Raji (cell line): ENCODE results near the gene ASPG.

Experiments
- POLR2A ChIP-seq: IDR thresholded peaks from 2 replicates; pipeline ENCODE4 v1.6.1; 2011; ENCODE audit warnings: low read depth, low read length, control low read depth; ENCODE audit not compliant: insufficient read depth

The ASPG gene

DNA sequence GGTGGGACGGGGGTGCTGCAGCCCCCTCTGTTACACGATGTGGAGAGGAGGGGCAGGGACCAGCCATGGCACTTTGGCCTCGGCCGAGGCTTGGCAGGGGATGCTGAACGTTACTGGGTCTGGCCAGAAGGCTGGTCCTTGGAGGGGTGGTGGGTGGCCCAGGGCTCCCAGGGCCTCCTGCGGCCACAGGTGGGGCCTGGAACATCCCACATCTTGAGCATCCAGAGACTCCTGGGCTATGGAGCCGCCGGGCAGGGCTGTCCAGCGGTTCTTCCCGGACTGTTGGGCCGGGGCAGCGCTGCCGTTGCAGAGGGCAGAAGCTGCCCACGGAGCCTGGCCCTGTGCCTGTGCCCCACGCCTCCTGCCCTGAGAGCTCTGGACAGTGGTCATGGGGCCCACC, 68.7 kb downstream of the ASPG start:
- TF ChIP-seq POLR2A, result no peak

DNA sequence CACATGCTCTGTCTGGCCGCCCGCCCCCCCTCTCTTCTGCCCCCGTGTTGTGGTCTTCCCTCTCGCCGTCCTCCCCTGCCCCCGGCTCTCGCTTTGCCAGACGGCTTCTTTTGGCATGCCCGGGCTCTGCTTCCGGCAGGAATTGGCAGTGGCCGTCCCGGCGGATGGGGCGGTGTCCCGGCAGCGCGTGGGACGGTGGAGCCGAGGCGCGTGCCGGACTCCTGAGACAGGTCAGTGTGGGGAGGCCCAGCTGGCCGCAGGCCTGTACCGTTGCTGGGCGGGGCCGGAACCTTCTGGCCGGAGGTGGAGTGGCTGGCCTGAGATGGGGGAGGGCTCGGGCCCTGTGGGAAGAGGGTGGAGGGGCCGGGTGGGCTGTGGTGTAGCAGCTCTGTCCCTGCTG, 70.0 kb downstream of the ASPG start:
- TF ChIP-seq POLR2A, result no peak

DNA sequence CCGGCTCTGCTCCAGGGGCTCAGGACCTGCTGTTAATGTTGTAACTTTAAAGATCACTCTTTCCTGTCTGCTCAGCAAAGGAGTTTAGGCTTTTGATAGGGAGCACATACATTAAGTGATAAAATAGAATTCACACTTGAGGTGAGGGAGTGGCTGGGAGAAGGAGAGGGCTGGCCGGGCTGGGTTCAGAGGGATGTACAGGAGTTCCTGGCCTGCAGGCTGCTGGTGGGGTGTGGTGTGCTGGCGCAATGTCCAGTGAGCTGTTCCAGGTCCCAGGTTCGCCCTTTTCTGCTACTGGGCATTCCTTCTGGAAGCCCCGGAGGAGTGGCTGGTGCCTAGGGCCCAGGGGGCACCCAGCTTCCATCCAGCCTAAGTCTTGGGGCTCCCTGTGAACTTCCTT, 70.6 kb downstream of the ASPG start:
- TF ChIP-seq POLR2A, result no peak

DNA sequence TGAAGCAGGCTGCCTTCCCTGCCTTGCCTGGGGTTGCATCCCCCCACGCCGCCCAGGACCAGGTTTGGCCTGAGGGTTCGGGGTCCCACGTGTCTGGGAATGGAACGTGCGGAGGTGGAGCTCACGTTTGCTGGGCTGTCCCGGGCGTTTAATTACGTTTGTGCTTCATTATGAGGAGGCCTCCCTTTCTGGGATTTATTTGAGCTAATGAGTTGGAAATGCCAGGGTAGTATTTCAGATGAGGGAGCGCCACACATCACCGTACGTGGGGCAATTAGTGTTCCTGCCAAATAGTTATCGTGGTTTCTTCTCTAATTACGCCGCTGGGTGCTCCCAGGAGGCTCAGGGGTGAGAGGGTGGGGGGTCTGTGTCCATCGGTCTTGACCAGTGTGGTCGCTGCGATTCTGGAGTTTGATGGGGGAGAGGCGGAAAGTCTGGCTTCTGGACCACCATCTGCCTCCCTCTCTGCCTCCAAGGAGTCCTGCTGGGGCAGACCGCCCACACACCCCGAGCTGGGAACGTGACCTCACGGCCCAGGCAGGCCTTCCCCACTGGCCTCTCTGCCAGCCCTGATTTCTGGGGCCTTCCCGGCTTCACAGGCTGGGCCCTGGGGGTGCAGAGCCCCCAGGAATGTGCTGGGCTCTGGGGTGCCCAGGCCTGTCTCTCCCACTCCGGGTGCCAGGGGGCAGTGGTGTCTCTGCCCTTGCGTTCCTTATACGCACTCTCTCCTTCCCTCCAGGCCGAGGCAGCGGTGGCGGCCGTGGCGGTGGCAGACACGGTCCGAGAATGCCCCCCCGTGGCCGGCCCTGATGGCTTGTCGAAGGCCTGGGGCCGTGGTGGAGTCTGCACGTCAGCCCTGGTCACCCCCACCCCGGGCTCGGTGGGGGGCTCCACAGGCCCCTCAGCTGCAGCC, 71.8 kb downstream of the ASPG start:
- TF ChIP-seq POLR2A, result no peak

DNA sequence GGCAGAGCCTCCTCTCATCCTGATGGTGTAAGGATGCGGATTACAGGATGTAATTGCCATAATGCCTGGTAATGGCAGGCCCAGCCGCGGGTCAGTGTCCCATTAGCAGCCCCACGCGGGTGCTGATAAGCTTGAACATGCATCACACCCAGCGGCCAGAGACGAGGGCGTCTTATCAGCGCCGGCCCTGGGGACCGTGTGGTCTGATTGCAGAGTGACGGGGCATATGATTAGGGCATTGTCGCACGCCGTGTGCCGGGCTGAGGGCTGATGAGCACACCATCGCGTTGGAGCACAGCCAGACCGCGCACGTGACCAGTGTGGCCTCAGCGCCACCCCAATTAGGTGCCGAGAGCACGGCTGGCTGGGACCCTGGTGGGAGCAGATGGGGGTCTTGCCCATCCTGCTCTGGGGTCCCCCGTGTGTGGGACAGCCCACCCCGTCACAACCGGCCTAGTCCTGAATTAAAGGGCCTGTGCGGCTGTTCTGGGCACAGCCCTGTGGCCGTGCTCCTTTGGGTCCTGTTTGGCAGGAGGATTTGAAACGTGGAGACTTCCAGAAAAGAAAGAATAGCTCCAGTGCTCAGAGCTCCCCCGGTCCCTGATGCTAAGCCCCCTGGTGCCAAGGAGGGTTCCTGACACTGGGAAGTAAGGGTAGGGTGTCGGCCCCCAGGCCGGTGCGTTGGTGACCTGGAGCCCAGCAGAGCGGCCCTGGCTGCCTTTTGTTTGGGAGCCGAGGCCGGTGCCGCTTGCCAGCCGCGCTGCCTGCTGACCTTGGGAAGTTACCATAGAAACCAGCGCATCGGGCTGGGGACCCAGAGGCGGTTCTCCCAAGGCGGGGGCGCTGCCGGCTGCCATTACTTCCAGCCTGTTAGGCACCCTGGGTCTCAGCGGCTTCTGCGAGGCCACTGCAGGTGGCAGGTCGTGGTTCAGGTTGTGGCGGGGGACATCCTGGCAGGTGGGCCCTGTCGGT, 73.6 kb downstream of the ASPG start:
- TF ChIP-seq POLR2A, result no peak

DNA sequence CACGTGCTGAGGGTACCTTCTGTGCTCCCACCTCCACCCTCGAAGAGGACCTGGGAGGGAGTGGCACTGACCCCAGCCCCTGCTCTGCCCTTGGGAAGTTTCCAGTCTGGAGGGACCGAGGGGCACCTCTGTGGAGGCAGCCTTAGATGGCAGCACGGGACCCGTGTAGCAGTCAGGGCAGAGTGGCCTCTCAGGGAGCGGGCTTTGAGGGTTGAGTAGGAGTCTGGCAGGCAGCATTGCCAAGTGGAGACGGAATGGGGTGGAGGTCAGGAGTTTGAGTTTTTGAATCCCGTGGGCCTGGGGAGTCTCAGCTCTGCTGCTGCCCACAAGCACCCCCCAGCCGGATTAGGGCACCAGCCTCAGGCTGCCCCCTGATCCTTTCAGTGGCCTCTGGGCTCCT, 74.5 kb downstream of the ASPG start:
- no peak for TF ChIP-seq POLR2A

DNA sequence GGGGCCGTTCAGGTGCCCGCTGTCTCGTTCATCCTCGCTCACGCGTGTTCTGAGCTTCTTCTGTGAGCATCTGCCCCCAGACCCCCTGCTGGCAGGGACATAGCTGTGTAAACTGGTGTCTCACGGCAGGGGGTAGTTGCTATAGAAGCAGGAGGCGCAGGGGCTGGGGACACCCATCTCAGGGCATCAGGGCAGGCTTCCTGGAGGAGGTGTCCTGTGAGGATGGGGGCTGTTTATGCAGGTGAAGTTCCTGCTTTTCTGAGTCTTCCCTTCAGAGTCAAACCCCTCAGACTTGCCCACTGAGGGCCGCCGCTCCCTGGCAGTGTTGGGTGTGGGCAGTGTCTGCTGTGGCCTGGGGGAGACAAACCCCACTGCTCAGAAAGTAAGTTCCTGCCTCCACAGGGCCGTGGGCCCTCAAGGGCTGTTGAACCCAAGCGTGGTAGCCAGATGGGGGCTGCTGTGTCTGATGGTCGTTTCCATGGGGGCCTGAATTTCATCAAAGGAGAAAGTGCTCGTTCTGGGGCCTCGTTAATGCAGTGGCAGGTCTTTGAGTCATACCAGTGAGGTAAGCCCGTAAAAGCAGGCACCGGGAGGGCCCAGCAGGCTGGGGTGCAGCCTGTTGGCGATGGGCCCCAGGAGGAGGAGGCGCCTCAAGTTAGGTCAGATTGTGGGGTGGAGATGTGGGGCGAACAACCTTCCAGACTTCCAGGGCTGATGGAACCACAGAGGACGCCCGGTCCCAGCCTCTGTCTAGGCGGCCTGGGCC, 76.3 kb downstream of the ASPG start:
- no peak for TF ChIP-seq POLR2A

DNA sequence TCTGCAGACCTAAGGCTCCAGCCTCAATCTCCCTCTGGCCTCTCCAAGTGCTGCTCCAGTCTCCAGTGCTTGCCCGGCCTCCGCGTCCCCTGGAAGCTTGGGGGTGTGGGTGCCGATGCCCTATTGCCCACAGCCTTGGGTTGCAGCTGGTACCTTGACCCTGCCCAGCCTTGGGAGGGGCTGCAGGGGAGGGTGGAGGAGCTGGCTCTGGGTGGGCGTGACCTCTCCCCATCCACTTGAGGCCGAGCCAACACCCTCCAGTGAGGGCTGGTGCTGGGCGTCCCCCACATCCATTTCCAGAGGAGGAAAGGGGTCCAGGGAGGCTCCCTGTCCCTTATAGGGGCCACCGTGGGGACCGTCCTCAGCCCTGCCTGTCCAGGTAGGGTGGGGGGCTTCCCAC, 77.0 kb downstream of the ASPG start:
- TF ChIP-seq POLR2A, result no peak

DNA sequence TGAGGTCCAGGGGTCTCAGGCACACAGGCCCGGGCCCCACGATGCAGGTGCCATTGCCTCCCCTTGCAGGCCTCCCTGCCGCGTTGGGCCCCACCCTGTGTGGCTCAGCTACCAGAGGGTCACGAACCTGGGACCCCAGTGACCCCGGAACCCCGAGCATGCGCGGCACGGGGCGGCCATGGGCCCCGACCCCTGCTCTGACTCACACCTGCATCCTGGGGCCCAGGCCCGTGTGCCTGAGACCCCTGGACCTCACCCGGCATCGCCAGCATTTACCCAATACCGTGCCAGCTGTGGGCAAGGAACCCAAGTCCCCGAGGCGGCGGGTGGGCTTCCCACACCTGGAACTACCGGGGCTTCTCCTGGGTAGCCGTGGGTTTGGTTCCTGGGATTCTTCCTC, 78.0 kb downstream of the ASPG start:
- no peak for TF ChIP-seq POLR2A

DNA sequence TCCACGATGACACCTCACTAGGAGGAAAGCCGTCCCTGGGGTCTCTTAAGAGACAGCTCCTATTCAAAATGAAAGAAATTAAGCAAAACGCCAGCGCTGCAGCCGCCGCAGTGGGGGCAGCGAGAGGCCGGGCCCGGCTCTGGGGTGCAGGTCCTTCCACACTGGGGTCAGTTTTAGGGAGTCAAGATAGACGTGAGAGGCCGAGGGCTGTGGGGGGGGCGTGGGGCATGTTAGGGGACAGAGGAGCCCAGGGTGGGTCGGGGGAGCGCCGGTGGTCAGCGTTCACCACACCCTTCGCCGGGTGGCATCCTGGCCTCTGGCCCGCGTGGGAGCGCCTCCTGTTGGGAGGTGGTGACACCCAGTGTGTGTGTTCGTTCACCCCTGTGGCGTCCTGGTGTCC, 78.5 kb downstream of the ASPG start:
- no peak for TF ChIP-seq POLR2A

DNA sequence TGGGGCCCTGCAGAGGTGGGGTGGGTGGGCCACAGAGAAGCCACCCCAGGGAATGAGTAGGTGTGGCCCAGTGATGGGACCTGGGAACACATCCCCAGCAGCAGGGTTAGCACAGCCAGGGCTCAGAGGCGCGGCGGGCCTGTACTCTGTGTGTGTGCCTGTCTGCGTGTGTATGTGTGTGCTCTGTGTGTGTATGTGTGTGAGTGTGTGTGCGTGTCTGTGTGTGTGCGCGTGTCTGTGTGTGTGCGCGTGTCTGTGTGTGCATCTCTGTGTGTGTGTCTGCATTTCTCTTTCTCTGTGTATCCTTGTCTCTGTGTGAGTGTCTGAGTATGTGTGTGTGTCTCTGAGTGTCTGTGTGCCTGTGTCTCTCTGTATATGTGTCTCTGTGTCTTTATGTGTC, 79.0 kb downstream of the ASPG start:
- TF ChIP-seq POLR2A, result no peak
